VCaP (cell line): Measurements from ENCODE around the gene TUBG2.

Experiments
- H3K27ac ChIP-seq: fragments of 450-650 bp; 2 replicates; pipeline ENCODE4 v1.5.1; 2017
- TF ChIP-seq, protein P1 (sequence below): fragments of 450-650 bp; conservative IDR thresholded peaks from 2 replicates; pipeline ENCODE4 v1.5.1; 2017; ENCODE audit warnings: mild to moderate bottlenecking, moderate library complexity

The TUBG2 gene

DNA sequence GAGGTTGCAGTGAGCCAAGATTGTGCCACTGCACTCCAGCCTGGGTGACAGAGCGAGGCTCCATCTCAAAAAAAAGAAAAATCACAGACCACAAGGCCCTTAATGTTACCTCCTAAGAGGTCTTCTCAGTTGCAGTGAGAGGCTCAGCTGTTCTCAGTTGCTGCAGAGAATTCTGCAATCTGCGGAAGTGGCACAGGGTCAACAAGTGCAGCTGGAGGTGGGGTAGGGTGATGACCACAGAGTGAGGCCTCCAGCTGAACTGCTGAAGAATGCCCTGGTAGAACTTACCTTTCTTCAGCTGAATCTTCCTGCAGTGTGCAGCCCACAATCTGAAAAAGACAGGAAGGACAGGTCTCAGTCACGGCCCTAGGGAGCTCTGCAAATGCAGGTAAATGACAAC lies 49.5 kb downstream of the TUBG2 start:
- H3K27ac ChIP-seq: no peak overlapping the region
- TF ChIP-seq, protein P1, sequence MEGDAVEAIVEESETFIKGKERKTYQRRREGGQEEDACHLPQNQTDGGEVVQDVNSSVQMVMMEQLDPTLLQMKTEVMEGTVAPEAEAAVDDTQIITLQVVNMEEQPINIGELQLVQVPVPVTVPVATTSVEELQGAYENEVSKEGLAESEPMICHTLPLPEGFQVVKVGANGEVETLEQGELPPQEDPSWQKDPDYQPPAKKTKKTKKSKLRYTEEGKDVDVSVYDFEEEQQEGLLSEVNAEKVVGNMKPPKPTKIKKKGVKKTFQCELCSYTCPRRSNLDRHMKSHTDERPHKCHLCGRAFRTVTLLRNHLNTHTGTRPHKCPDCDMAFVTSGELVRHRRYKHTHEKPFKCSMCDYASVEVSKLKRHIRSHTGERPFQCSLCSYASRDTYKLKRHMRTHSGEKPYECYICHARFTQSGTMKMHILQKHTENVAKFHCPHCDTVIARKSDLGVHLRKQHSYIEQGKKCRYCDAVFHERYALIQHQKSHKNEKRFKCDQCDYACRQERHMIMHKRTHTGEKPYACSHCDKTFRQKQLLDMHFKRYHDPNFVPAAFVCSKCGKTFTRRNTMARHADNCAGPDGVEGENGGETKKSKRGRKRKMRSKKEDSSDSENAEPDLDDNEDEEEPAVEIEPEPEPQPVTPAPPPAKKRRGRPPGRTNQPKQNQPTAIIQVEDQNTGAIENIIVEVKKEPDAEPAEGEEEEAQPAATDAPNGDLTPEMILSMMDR: no peak

DNA sequence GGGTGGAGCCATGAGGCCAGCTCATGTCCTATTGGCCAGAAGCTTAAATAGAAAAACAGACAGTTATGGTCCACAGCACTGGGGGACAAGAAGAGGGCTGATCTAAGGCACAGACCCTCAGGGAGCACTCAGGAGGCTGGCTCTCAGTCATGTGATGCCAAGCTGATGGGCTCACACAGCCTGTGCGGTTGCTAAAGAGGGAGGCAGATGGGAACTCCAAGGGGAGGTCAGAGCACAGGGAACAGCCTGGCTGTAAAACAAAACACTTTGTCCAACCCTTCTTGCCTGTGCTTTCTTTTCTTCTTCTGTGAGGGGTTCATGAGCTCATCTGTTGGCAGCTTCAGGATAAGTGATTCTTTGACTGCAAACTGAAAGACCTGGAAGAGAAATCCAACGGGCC lies 50.5 kb downstream of the TUBG2 start:
- TF ChIP-seq, protein P1: no peak
- H3K27ac ChIP-seq: no peak overlapping the region
